Measurements from ENCODE around the gene ASCL3.

ASCL3 gene

DNA sequence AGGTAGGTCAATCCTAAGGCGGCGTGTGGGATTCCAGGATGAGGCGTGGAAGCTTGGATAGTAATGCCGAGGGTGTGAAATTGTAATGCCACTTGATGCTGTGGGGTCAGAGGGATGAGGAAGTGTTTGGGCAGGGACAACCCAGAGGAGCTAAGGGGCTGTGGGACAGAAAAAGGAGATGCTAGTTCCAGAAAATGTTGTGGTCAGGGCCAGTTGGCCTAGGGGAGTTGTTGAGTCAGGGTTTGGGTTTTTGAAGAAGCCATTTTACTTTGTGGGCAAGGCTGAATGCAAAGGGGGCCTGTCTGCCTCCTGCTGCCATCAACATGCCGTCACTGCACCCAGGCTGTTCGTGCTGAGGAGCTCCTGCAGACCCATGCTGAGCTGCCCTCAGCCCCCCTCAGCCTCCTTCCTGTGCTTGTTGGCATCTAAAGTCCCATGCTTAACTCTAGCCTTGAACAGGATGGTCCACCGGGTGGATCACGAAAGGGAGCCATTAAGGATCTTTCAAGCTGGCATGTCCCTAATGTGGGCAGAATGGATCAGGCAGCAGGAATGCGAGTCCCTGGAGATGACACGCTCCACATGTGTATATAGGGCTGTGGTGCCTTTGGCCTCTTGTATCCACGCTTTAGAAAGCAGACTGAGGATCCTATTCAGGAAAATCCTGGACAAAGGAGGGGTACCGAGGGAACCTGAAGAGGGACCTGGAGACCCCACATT, 12.2 kb downstream of the ASCL3 start:
- H3K4me3 ChIP-seq (ENCODE audit: insufficient read depth, low read depth, low read length, poor library complexity, severe bottlenecking): no peak overlapping the region
- H3K9me3 ChIP-seq (ENCODE audit: control insufficient read depth, low read length): no peaks in the 10 kb centered on the region
- no peak overlapping the region for H3K27ac ChIP-seq (ENCODE audit: insufficient read depth, low read length, poor library complexity, severe bottlenecking)
- no peaks in the 10 kb centered on the region for H3K4me1 ChIP-seq (ENCODE audit: control insufficient read depth, insufficient read depth, low read length, poor library complexity, severe bottlenecking)
- H3K36me3 ChIP-seq (ENCODE audit: control insufficient read depth, insufficient read depth, low read length): no peaks in the 10 kb centered on the region
- no peaks in the 10 kb centered on the region for H3K27me3 ChIP-seq (replicated peaks; ENCODE audit: control insufficient read depth, insufficient read depth, low read length, poor library complexity, severe bottlenecking)
- DNase-seq: no peak

DNA sequence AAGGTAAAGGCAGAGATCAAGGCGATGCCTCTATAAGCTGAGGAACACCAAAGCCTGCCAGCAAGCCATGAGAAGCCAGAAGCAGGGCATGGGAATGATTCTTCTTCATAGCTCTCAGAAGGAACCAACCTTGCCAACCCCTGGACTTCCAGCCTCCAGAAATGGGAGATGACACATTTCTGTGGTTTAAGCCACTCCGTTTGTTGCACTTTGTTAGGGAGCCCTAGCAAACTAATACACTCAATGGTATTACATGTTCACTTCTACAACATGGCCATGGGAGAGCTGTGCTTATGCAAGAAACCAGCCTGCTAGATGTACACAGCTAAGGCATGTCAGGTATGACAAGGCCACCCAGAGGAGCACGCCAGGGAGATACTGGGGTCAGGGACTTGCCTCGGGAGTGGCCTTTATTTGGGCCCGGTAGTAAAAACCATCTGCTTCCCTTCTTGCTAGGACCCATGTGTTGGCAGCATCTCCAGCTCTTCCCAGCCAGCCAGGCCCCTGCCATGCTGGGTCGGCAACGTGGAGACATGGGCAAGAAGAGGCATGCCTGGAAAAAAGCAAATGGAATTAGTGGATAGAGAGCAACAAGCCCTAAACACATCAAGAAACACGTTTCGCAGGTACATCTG, 13.7 kb downstream of the ASCL3 start:
- no peaks in the 10 kb centered on the region for H3K27me3 ChIP-seq (replicated peaks; ENCODE audit: control insufficient read depth, insufficient read depth, low read length, poor library complexity, severe bottlenecking)
- no peak overlapping the region for H3K4me3 ChIP-seq (ENCODE audit: insufficient read depth, low read depth, low read length, poor library complexity, severe bottlenecking)
- H3K27ac ChIP-seq (ENCODE audit: insufficient read depth, low read length, poor library complexity, severe bottlenecking): no peak overlapping the region
- no peak for DNase-seq
- H3K36me3 ChIP-seq (ENCODE audit: control insufficient read depth, insufficient read depth, low read length): no peaks in the 10 kb centered on the region
- no peaks in the 10 kb centered on the region for H3K4me1 ChIP-seq (ENCODE audit: control insufficient read depth, insufficient read depth, low read length, poor library complexity, severe bottlenecking)
- H3K9me3 ChIP-seq (ENCODE audit: control insufficient read depth, low read length): no peaks in the 10 kb centered on the region

DNA sequence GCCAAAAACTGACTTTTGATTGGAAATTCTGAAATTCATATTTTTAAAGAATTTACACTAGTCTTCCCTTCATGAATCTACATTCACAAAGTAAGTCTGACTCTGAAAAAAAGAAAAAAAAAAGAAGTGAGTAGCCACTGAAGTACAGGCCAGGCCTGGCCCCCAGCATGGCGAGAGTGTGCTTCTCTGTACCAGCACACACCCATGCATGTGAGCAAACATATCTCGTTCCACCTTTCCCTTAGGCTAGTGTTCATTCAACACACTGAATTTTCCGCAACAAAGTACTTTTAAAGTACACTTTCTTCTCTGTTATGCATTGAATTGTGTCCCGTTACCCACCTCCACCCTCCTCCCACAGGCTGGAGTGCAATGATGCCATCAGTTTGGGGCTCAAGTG, 14.6 kb downstream of the ASCL3 start:
- H3K27ac ChIP-seq (ENCODE audit: insufficient read depth, low read length, poor library complexity, severe bottlenecking): no peak overlapping the region
- H3K4me1 ChIP-seq (ENCODE audit: control insufficient read depth, insufficient read depth, low read length, poor library complexity, severe bottlenecking): no peaks in the 10 kb centered on the region
- no peak for DNase-seq
- no peak overlapping the region for H3K4me3 ChIP-seq (ENCODE audit: insufficient read depth, low read depth, low read length, poor library complexity, severe bottlenecking)
- H3K36me3 ChIP-seq (ENCODE audit: control insufficient read depth, insufficient read depth, low read length): no peaks in the 10 kb centered on the region
- no peaks in the 10 kb centered on the region for H3K27me3 ChIP-seq (replicated peaks; ENCODE audit: control insufficient read depth, insufficient read depth, low read length, poor library complexity, severe bottlenecking)
- no peaks in the 10 kb centered on the region for H3K9me3 ChIP-seq (ENCODE audit: control insufficient read depth, low read length)

DNA sequence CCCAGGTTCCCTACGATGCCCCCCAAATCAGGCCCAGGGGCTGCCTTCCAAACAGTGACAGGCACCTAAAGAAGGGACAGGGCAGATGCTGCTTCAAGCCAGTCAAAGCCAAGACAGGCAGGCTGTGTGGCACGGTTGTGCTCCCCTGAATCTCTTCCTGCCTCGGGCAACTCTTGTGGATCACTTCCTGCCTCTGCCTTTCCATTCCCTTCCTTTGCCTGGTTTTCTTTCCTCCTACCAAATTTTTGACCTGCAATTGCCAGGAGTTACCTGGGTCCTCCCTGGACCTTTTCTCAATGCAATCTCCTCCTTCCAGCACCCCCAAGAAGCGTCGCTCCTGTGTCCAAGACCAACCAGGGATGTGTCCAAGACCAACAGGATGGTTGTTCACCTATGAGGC, 15.6 kb downstream of the ASCL3 start:
- DNase-seq: no peak
- Histone ChIP-seq H3K4me3 (ENCODE audit: insufficient read depth, low read depth, low read length, poor library complexity, severe bottlenecking) (no peak overlapping the region), H3K27me3 (replicated peaks; ENCODE audit: control insufficient read depth, insufficient read depth, low read length, poor library complexity, severe bottlenecking) (no peaks in the 10 kb centered on the region), H3K9me3 (ENCODE audit: control insufficient read depth, low read length) (no peaks in the 10 kb centered on the region), H3K27ac (ENCODE audit: insufficient read depth, low read length, poor library complexity, severe bottlenecking) (no peak overlapping the region), H3K36me3 (ENCODE audit: control insufficient read depth, insufficient read depth, low read length) (peaks cover 4% of the 10 kb centered on the region), H3K4me1 (ENCODE audit: control insufficient read depth, insufficient read depth, low read length, poor library complexity, severe bottlenecking) (no peaks in the 10 kb centered on the region)

DNA sequence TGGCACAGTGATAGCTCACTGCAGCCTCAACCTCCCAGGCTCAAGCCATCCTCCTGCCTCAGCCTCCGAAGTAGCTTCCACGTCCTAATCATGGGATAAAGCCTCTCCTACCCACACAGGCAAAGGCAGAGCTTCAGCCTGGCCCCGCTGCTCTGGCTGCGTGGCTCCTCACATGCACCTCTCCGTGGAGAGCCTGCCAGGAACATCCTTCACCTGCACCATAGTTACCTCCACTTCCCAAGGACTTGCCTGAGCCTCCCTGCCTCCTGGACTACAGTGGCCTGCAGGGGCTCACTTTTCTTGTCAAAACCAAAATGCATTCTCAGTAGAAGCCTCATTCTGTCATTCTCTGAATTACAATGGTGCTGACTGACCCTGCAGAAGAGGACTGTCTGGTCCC, 16.6 kb downstream of the ASCL3 start:
- Histone ChIP-seq H3K4me1 (ENCODE audit: control insufficient read depth, insufficient read depth, low read length, poor library complexity, severe bottlenecking) (no peaks in the 10 kb centered on the region), H3K9me3 (ENCODE audit: control insufficient read depth, low read length) (no peaks in the 10 kb centered on the region)

DNA sequence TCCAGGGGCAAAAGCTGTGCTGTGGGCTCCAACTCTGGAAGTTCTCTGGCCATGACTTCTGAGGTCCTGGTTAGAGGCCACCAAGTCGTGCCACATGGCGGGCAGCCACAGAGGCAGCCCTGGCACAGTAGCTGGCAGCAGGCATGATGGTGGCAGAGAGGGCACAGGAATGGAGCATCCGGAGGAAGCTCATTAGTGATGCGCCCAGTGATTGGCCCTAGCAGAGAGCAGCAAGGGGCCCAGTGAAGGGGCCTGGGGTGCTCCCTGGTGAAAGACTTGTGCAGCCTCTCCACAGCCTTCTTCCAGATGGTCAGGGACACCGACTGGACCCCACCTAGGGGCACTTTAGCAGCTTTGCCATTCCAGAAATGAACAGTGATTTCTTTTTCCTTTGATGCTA, 17.1 kb downstream of the ASCL3 start:
- Histone ChIP-seq H3K27ac (ENCODE audit: insufficient read depth, low read length, poor library complexity, severe bottlenecking) (no peak overlapping the region), H3K9me3 (ENCODE audit: control insufficient read depth, low read length) (no peaks in the 10 kb centered on the region), H3K36me3 (ENCODE audit: control insufficient read depth, insufficient read depth, low read length) (peaks cover 4% of the 10 kb centered on the region), H3K4me3 (ENCODE audit: insufficient read depth, low read depth, low read length, poor library complexity, severe bottlenecking) (no peak overlapping the region), H3K27me3 (replicated peaks; ENCODE audit: control insufficient read depth, insufficient read depth, low read length, poor library complexity, severe bottlenecking) (no peaks in the 10 kb centered on the region), H3K4me1 (ENCODE audit: control insufficient read depth, insufficient read depth, low read length, poor library complexity, severe bottlenecking) (no peaks in the 10 kb centered on the region)
- no peak for DNase-seq

More for the DNA sequence above, 16.6 kb downstream of the ASCL3 start:
- no peak for DNase-seq
- H3K4me3 ChIP-seq (ENCODE audit: insufficient read depth, low read depth, low read length, poor library complexity, severe bottlenecking): no peak overlapping the region
- H3K27me3 ChIP-seq (replicated peaks; ENCODE audit: control insufficient read depth, insufficient read depth, low read length, poor library complexity, severe bottlenecking): no peaks in the 10 kb centered on the region
- H3K36me3 ChIP-seq (ENCODE audit: control insufficient read depth, insufficient read depth, low read length): peaks cover 4% of the 10 kb centered on the region
- no peak overlapping the region for H3K27ac ChIP-seq (ENCODE audit: insufficient read depth, low read length, poor library complexity, severe bottlenecking)

DNA sequence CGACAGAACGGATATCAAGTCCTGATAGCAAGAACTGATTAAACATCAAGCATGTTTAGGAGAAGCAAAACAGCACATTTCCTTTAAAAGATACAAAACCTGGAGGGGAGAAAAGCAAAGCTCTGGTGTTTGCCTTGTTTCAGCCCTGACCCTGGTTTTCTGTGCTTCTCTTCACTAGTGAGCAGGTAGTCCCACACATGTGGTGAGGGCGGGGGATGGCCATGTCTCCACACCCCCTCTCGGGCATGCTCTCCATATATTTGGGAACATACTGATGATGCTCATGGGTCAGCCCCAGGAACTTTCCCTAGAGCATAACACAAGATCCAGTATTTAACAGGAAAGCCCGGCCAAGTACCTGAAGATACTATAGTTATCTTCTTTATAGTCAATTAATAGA, 20.1 kb downstream of the ASCL3 start:
- Histone ChIP-seq H3K27me3 (replicated peaks; ENCODE audit: control insufficient read depth, insufficient read depth, low read length, poor library complexity, severe bottlenecking) (no peaks in the 10 kb centered on the region), H3K4me1 (ENCODE audit: control insufficient read depth, insufficient read depth, low read length, poor library complexity, severe bottlenecking) (no peaks in the 10 kb centered on the region), H3K36me3 (ENCODE audit: control insufficient read depth, insufficient read depth, low read length) (peaks cover 8% of the 10 kb centered on the region), H3K4me3 (ENCODE audit: insufficient read depth, low read depth, low read length, poor library complexity, severe bottlenecking) (no peak overlapping the region), H3K27ac (ENCODE audit: insufficient read depth, low read length, poor library complexity, severe bottlenecking) (no peak overlapping the region), H3K9me3 (ENCODE audit: control insufficient read depth, low read length) (no peaks in the 10 kb centered on the region)
- DNase-seq: no peak

DNA sequence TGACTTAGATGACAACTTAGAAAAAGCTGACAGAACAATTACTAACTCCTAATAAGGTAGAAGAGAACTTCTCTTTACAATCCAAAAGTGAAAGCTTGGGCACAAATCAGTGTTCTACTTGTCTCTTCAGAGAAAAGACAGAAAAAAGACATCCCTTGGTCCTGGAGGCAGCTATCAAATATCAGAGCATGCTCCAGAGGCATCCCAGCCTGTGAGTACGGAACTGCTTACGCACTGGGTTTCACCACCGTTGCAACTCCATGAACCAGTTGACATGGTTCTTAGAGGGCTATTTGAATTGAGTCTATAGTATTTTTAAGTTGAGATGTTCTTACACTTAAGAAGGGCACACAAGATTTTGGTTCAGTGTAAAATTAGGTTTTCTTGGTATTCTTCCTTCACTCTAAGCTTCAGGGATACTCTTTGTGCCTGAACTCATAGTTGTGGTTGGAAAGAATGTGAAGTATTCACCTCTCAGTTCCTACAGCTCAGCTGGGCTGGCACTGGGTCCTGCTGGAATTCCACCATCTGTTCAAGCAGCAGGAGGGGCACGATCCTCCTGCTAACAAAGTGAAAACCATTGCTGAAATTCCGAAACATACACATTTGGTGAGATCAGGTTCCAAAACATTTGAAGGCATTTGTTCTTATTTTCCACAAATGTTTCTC, 25.5 kb downstream of the ASCL3 start:
- Histone ChIP-seq H3K36me3 (ENCODE audit: control insufficient read depth, insufficient read depth, low read length) (peaks cover 4% of the 10 kb centered on the region), H3K4me3 (ENCODE audit: insufficient read depth, low read depth, low read length, poor library complexity, severe bottlenecking) (no peak overlapping the region), H3K9me3 (ENCODE audit: control insufficient read depth, low read length) (no peaks in the 10 kb centered on the region), H3K27me3 (replicated peaks; ENCODE audit: control insufficient read depth, insufficient read depth, low read length, poor library complexity, severe bottlenecking) (no peaks in the 10 kb centered on the region), H3K27ac (ENCODE audit: insufficient read depth, low read length, poor library complexity, severe bottlenecking) (no peak overlapping the region), H3K4me1 (ENCODE audit: control insufficient read depth, insufficient read depth, low read length, poor library complexity, severe bottlenecking) (peaks cover 9% of the 10 kb centered on the region)
- no peak for DNase-seq

DNA sequence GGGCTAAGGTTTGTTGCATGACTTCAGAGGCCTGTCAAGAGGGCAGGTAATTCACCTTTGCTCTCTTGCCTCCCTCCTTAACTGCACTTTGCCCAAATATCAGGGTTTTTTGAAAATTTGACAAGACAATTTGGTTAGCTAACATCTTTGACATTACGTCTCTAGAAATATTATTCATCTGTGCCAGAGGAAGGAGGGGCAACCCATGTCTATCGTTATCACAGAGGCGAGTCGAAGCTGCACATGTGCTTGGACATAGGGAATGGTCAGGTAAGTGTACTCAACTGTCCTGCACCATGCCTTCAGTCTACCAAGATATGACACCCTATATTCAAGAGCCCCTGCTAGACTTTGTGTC, 28.2 kb downstream of the ASCL3 start:
- H3K9me3 ChIP-seq (ENCODE audit: control insufficient read depth, low read length): no peaks in the 10 kb centered on the region
- no peaks in the 10 kb centered on the region for H3K27me3 ChIP-seq (replicated peaks; ENCODE audit: control insufficient read depth, insufficient read depth, low read length, poor library complexity, severe bottlenecking)
- peak overlapping the region; percentile 35 for H3K4me3 ChIP-seq (ENCODE audit: insufficient read depth, low read depth, low read length, poor library complexity, severe bottlenecking)
- no peak overlapping the region for H3K27ac ChIP-seq (ENCODE audit: insufficient read depth, low read length, poor library complexity, severe bottlenecking)
- peaks cover 4% of the 10 kb centered on the region for H3K36me3 ChIP-seq (ENCODE audit: control insufficient read depth, insufficient read depth, low read length)
- H3K4me1 ChIP-seq (ENCODE audit: control insufficient read depth, insufficient read depth, low read length, poor library complexity, severe bottlenecking): peaks cover 9% of the 10 kb centered on the region
- no peak for DNase-seq

DNA sequence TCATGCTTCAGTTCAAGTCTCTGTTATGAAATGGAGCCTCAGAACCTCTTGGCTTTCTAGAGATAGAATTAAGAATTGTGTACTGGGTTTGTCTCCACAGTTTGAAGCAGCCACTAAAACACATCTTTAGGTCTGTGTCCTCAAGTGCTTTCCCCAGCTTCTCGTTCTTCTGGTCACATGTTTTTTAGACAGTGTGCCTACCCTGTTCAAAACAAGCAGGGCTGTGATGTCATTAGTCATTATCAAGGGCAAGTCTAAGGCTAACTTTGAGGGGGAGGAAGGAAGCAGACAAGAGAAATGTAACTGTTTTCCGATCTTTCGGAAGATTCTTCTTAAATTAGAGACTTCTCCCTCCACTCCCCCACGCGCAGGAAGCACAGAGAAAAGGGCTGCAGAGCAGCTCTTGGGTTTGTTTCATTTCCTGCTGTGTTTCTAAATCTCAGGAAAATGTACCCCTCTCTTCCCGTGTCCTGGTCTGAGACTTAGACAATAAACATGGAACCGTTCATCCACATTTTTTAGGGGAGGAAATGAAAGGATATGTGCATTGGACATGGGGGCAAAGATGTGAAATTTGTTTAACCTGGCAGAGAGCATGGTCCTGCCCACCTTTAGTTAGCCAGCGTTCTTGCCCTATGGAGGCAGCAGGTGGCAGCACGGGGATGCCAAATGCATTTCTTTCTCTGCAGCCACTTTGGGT, 28.7 kb downstream of the ASCL3 start:
- no peaks in the 10 kb centered on the region for H3K9me3 ChIP-seq (ENCODE audit: control insufficient read depth, low read length)
- peaks cover 9% of the 10 kb centered on the region for H3K4me1 ChIP-seq (ENCODE audit: control insufficient read depth, insufficient read depth, low read length, poor library complexity, severe bottlenecking)
- H3K4me3 ChIP-seq (ENCODE audit: insufficient read depth, low read depth, low read length, poor library complexity, severe bottlenecking): peak overlapping the region; percentile 35
- H3K36me3 ChIP-seq (ENCODE audit: control insufficient read depth, insufficient read depth, low read length): peaks cover 4% of the 10 kb centered on the region
- H3K27ac ChIP-seq (ENCODE audit: insufficient read depth, low read length, poor library complexity, severe bottlenecking): peak overlapping the region; percentile 35
- no peaks in the 10 kb centered on the region for H3K27me3 ChIP-seq (replicated peaks; ENCODE audit: control insufficient read depth, insufficient read depth, low read length, poor library complexity, severe bottlenecking)
- DNase-seq: no peak

Measured in effector memory CD4-positive, alpha-beta T cell (primary cell).